HG03039 (cell line): ENCODE measurements around the gene APBB2.
"Not testable (repeated sequence)": the region's sequence is repeated elsewhere in the genome, so short reads cannot be mapped to it uniquely, and the experiment has no call there.

Experiments used
- ATAC-seq: cut with Tn5 transposase; IDR thresholded peaks from one replicate; pipeline ENCODE4 v1.9.1; 2021; ENCODE audit warnings: mild to moderate bottlenecking, moderate library complexity; ENCODE audit not compliant: unreplicated experiment

The APBB2 gene

DNA sequence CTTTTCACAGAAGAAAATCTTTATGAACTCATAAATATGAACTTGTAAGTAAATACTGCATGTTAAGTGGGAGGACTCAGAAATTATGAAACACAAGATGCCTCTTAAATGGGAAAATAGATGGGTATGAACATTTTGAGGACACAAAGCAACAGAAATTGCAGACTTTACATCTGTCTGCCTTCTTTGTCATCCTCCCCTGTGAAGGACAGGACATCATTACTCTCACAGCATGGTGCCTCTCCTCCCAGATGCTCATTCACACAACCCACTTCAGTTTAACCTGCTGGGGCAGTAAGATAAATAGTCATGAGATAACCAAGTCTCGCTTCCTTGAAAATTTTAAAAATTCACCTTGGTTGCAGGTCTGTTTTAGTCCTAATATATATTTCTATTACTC is 144.5 kb downstream of the APBB2 start:
- ATAC-seq = no peak

DNA sequence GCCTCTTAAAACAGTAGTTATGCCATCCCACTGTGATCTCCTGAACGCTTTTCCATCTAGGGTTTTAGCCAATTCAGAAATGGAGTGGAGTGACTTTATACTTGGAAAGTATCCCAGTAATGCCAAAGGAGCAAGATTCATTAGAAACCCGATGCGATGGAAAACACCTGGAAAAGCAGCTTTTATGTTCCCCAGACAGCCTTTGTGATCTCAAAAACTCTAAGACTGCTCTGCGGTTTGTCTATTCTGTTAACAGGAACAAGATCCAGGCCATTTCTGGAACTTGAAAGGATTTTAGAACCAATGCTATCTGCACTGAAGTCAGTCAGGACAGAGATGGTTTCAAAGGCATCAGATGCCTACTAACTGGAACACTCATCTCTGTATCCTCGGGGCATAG is 145.1 kb downstream of the APBB2 start:
- no peak for ATAC-seq

DNA sequence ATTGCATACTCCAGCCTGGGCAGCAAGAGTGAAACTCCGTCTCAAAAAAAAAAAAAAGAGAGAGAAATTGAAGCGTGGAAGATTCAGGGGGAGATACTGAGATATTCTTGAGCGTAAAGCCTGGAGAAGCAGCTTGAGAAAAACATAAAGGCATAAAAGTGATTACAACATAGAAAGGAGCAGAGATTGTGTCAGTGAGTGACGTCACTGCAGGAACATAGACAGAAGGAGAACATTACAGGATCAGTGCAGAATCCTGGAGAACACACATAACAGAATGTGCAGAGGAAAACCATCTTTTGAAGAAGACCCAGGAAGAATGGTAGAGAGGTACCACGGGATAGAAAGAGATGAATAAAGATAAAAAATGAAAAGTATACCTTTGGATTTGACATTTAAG is 147.0 kb downstream of the APBB2 start:
- ATAC-seq = no peak

GRCh38 chr4:41066049-41066448 is 148.3 kb downstream of the APBB2 start:
- ATAC-seq = no peak

DNA sequence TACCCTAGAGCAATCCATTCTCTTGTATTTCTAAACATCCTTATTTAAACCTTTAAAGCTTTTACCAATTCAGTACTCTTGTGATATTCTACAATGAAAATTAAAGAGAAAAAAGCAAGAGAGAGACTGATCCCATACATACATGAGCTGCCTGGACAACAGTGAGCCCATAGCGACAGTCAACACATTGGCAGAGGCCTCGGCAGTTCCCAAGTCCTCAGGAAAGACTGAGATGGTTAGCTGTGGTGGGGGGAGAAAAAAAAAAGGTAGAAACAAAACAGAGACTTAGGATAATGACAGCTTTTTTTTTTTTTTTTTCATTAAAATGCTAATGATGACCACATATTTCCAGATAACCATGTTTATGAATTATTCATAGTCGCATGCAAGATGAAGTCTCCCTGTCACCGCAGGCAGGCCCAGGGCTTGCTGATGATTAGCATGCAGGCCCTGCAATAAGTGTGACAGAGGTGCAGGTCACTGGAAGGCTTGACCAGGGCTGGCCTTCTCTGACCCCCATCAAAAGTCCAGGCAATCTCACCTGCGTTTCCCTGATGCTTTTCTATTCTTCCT is 148.8 kb downstream of the APBB2 start:
- ATAC-seq = no peak

DNA sequence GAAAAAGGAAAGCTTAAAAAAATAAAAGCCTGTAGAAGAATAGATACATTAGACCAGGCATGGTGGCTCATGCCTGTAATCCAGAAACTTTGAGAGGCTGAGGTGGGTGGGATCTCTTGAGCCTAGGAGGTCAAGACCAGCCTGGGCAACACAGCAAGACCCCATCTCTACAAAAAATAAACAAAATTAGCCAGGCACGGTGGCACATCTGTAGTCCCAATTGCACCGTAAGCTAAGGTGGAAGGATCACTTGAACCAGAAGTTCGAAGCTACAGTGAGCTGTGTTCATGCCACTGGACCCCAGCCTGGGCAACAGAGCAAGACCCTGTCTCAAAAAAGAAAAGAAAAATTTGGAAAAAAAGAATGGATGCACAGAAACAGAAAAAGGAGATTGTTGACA is 149.4 kb downstream of the APBB2 start:
- no peak for ATAC-seq

DNA sequence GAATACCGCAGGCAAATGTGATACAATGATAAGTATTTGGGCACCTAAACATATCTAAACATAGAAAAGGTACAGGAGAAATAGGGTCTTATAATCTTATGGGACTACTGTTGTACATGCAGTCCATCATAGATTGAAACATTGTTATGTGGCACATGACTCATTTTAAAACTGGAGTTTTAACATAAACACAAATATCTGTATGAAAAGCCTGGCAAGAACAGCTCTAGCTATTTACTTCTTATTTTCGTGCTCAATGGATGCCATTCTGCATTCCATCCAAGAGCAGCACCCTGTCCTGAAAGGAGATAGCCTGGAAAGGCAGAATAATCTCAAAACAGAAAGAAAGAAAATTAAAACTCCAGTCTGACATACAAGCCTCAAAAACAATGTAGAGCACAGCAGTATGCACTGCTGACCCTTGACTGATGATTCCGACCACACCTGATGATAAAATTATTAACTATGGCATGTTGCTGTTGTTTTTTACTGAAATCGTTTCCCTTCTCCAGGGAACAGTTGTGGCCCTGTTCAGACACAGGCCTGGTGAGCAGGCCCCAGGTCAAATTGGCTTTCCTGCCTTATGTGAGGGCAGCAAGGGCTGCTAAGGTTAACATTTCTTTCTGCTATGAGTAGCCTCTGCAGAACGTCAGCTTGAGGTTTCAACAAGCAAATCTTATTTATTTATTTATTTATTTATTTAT is 152.7 kb downstream of the APBB2 start:
- ATAC-seq = no peak

DNA sequence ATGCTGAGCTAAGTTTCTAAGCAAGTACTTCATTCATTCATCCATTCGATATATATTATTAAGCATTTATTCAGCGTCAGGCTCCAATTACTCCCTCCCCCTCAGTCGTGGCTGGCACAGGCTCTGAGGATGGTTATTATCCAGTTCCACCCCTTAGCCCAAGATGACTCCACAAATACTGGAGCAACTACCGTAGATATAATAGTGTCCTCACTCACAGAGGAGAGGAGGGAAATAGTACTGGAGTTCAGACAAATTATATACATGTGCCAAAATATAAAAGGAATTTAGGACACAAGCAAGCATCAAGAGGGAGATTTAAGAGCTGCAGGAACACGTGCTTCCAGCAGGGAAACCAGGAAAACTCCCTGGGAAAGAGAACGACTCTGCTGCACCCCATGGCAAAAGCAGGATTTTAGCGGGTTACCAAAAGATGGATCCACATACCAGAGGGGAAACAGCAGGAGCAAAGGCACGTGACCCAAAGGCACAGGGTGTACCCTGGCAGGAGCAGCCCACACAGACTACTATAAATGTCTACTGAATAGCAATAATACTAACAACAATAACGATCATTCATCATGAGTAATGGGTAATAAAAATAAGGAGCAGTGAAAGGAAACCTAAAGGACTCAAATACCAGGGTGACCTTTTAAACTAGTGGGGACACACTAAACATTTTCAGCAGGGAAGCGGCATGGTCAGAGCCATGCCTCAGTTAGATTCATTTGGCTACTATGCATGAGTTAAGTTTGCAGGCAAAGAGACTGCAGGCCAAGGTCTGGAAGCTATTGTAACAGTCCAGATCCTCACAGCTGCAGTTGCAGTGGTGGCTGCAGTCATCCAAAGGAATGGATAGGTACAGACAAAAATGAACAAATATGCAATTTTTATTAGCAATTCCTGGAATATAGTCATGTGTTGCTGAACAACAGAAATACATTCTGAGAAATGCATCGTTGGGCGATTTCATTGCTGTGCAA is 153.7 kb downstream of the APBB2 start:
- ATAC-seq = no peak

DNA sequence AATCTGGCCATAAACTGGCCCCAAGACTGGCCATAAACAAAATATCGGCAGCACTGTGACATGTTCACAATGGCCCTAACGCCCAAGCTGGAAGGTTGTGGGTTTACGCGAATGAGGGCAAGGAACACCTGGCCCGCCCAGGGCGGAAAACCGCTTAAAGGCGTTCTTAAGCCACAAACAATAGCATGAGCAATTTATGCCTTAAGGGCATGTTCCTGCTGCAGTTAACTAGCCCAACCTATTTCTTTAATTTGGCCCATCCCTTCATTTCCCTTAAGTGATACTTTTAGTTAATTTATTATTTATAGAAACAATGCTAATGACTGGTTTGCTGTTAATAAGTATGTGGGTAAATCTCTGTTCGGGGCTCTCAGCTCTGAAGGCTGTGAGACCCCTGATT is 154.9 kb downstream of the APBB2 start:
- ATAC-seq = not testable (repeated sequence)

- ATAC-seq = no peak
Observed at GRCh38 chr4:41058426-41058825, 155.9 kb downstream of the APBB2 start.

DNA sequence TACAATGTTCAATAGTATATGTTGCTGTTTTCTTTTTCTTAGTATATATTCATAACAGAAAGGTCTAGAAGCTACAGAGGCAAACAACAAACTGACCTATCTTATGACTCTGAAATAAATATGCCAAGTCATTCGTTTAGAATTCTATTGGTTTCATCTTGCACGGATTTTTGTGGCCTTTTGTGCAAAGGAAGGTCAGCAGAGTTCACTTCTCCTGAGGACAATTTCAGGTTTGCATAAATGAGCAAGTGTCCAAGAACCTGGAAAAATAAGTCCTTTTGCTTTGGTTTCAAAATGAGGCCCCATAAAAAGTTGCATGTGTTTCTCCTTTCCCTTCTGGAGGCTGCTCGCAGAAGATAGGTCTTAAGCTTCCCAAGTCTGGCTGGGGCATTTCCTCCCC is 156.9 kb downstream of the APBB2 start:
- ATAC-seq = no peak

DNA sequence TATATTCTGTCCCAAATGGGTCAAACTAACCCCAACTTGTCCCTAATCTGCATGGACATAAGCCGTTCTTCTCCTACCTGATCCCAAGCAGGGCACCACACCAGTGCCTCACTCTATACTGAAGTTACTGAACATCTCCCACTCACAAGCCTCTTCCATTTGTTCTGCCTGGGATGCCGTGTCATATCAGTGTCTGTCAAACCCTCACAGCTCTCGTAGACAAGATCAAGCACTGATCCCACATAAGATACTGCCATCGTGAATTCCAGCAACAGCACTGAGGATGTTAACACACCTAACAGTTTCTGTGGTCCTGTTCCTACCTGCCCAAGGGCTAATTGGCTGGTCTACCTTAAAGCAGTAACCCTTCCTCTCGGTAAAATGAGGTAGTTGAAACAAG is 162.1 kb downstream of the APBB2 start:
- ATAC-seq = no peak

DNA sequence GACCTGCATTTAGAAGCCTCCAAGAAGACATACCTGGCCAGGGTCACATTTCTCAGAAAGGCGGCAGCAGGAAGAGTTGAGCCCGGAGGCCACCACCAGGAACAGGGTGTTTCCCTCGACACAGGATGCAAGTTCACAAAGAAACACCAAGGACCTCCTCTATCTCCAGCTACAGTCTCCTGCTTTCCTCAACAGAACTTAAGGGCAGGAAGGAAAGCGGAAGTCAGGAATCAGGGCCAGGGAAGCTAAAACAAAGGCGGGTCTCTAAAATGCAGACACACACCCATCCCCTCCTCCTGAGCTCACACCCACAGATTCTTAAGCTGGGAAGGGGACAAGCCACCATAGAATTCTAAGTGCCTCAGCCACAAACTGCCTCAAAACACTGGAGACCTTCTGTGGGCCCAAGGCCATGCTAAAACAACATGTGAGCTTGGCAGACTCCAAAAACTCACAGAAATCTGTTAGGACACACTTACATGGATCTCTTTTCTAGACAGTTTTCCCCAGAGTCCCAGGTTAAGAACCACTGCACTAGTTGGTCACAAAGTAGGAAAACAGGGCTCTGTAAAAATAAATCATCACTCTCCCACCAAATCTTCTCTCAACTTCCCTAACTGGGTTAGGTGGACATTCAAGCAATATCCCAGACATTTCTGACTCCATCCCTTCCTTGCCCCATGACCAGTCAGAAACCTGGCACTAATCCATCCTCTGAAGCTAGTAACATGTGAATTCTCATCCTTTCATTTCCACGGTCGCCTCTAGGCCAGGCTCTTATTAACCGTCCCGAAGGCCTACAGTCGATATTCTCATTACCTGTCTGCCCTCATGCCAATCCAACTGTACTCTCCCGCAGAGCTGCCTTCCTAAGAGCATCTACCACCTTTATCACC is 163.2 kb downstream of the APBB2 start:
- ATAC-seq = no peak

DNA sequence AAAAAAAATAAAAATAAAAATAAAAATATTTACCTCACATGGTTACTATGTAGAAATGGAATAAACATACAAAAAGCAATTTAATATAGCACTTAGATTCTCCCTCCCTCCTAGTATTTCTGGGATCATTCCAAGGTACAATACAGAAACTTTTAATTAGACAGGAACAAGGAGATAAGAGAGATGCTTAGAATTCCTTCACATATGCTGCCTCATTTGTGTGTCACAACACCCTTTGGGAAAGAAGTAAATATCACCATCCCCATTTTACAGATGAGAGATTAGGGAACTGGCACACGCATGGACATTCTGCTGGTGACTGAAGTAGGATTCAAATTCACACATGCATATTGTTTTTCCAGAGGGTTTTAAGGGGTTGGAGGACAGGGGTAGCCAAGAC is 164.2 kb downstream of the APBB2 start:
- ATAC-seq = no peak

GRCh38 chr4:41049176-41049575 is 165.2 kb downstream of the APBB2 start:
- not testable (repeated sequence) for ATAC-seq

DNA sequence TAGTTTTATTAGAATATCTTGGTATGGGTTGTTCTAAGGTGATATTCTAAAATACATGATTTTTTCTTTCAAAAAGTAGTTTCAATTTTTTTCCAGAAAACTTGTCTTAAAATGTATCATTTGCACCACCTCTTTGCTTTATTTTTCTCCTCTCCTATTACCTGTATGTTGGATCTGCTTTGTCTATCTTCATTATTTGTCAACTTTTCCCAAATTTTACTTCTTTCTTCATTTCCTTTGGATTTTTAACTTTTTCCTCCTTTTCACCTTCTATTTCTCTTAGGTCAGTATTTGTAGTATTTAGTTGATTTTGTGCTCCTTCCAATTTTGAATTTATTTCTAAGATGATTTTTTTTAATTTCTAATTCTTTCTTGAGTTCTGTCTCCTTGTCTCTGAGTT is 169.6 kb downstream of the APBB2 start:
- ATAC-seq = no peak

GRCh38 chr4:41044165-41044564 is 170.2 kb downstream of the APBB2 start:
- ATAC-seq = no peak

GRCh38 chr4:41043465-41043864 is 170.9 kb downstream of the APBB2 start:
- ATAC-seq = no peak

- no peak for ATAC-seq
Observed at GRCh38 chr4:41041551-41041950, 172.8 kb downstream of the APBB2 start.

DNA sequence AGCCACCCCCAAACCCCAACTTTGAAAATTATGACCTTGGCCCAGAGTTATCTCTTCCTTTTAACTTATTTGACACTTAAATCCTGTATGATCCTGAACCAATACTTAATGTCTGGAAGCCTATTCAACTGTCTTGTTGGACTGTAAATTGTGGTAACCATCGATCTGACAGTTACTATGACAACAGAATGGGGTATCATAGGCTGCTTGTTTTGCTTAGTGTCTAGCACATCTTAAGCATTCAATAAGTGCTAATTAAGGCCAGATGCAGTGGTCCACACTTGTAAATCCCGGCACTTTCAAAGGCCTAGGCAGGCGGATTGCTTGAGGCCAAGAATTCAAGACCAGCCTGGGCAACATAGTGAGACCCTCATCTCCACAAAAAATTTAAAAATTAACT is 175.0 kb downstream of the APBB2 start:
- ATAC-seq = no peak

- ATAC-seq = no peak
Observed at GRCh38 chr4:41038304-41038703, 176.0 kb downstream of the APBB2 start.
